ENCODE results near the gene COL23A1.

COL23A1 gene

DNA sequence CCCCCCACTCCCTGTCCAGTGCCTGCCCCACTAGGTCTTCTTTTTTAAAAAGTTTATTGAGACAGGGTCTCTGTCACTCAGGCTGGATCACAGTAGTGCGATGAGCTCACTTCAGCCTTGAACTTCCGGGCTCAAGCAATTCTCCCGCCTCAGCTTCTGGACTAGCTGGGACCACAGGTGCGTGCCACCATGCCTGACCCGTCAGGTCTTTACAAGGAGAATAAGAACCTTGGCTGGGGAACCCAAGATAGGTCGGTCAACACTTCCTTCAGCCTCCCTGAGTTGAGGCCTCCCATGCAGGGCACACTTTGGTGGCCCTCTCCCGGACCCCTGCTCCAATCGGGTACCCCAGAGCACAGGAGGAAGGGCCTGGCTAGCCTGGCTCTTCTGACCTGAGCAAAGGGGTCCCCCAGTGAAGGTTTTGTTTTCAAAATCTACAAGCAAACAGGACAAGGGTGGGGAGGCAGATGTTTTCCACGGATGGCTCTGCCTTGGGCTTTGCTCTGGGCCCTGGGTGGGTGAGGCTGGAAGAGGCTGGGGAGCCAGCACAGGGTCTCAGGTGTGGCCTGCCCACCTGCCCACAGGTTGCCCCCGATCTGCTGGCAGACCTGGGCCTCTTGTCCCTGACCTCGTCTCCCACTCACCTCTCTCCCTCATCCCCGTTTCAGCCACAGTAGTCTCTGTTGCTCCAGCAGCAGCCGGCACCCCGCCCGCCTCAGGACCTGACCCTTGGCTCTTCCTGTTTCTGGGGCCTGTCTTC is 248.9 kb downstream of the COL23A1 start (continued):
- TF ChIP-seq, protein P1, sequence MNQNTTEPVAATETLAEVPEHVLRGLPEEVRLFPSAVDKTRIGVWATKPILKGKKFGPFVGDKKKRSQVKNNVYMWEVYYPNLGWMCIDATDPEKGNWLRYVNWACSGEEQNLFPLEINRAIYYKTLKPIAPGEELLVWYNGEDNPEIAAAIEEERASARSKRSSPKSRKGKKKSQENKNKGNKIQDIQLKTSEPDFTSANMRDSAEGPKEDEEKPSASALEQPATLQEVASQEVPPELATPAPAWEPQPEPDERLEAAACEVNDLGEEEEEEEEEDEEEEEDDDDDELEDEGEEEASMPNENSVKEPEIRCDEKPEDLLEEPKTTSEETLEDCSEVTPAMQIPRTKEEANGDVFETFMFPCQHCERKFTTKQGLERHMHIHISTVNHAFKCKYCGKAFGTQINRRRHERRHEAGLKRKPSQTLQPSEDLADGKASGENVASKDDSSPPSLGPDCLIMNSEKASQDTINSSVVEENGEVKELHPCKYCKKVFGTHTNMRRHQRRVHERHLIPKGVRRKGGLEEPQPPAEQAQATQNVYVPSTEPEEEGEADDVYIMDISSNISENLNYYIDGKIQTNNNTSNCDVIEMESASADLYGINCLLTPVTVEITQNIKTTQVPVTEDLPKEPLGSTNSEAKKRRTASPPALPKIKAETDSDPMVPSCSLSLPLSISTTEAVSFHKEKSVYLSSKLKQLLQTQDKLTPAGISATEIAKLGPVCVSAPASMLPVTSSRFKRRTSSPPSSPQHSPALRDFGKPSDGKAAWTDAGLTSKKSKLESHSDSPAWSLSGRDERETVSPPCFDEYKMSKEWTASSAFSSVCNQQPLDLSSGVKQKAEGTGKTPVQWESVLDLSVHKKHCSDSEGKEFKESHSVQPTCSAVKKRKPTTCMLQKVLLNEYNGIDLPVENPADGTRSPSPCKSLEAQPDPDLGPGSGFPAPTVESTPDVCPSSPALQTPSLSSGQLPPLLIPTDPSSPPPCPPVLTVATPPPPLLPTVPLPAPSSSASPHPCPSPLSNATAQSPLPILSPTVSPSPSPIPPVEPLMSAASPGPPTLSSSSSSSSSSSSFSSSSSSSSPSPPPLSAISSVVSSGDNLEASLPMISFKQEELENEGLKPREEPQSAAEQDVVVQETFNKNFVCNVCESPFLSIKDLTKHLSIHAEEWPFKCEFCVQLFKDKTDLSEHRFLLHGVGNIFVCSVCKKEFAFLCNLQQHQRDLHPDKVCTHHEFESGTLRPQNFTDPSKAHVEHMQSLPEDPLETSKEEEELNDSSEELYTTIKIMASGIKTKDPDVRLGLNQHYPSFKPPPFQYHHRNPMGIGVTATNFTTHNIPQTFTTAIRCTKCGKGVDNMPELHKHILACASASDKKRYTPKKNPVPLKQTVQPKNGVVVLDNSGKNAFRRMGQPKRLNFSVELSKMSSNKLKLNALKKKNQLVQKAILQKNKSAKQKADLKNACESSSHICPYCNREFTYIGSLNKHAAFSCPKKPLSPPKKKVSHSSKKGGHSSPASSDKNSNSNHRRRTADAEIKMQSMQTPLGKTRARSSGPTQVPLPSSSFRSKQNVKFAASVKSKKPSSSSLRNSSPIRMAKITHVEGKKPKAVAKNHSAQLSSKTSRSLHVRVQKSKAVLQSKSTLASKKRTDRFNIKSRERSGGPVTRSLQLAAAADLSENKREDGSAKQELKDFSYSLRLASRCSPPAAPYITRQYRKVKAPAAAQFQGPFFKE (tag by site-specific recombination; IDR thresholded peaks at IDR 0.05; ENCODE audit: borderline replicate concordance): no peak
- TF ChIP-seq ZNF157 (tag by site-specific recombination; IDR thresholded peaks at IDR 0.05): no peak
- TF ChIP-seq, protein P2, sequence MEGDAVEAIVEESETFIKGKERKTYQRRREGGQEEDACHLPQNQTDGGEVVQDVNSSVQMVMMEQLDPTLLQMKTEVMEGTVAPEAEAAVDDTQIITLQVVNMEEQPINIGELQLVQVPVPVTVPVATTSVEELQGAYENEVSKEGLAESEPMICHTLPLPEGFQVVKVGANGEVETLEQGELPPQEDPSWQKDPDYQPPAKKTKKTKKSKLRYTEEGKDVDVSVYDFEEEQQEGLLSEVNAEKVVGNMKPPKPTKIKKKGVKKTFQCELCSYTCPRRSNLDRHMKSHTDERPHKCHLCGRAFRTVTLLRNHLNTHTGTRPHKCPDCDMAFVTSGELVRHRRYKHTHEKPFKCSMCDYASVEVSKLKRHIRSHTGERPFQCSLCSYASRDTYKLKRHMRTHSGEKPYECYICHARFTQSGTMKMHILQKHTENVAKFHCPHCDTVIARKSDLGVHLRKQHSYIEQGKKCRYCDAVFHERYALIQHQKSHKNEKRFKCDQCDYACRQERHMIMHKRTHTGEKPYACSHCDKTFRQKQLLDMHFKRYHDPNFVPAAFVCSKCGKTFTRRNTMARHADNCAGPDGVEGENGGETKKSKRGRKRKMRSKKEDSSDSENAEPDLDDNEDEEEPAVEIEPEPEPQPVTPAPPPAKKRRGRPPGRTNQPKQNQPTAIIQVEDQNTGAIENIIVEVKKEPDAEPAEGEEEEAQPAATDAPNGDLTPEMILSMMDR (tag by site-specific recombination; IDR thresholded peaks at IDR 0.05): no peak
- TF ChIP-seq, protein P3, sequence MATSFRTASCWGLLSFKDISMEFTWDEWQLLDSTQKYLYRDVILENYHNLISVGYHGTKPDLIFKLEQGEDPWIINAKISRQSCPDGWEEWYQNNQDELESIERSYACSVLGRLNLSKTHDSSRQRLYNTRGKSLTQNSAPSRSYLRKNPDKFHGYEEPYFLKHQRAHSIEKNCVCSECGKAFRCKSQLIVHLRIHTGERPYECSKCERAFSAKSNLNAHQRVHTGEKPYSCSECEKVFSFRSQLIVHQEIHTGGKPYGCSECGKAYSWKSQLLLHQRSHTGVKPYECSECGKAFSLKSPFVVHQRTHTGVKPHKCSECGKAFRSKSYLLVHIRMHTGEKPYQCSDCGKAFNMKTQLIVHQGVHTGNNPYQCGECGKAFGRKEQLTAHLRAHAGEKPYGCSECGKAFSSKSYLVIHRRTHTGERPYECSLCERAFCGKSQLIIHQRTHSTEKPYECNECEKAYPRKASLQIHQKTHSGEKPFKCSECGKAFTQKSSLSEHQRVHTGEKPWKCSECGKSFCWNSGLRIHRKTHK (tag by site-specific recombination; IDR thresholded peaks at IDR 0.05): no peak
- no peak for TF ChIP-seq SP3 (tag by site-specific recombination; IDR thresholded peaks at IDR 0.05)
- TF ChIP-seq ZXDB (tag by site-specific recombination; IDR thresholded peaks at IDR 0.05): no peak

DNA sequence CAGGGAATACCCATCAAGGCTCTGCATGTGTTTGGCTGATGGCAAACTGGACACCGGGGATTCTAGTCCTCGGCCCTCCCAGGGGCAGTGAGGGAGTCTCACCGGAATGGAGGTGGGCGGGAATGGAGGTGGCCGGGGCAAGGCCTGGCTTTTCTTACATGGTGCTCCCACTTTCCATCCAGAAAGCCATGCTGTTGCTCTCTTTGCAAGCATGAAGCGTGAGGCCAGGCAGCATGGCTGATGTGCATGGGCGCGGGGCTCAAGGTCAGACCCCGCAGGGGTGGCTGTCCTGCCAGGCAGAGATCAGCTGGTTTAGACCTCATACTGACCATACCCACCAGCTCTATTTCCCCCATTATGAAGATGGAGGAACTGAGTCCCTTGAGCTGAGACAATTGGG is 249.6 kb downstream of the COL23A1 start:
- ChIA-PET POLR2A (no interaction called here), CTCF (no interaction called here)
- Histone ChIP-seq H3K4me1 (ENCODE audit: control insufficient read depth, insufficient read depth, low read length) (no peaks in the 10 kb centered on the region), H3K4me3 (ENCODE audit: low read depth, low read length) (no peak overlapping the region), H3K27ac (ENCODE audit: extremely low read depth, low read depth, low read length) (no peak overlapping the region), H3K36me3 (ENCODE audit: control insufficient read depth in 2 of 2, insufficient read depth in 1 of 2, low read length in 2 of 2) (no peaks in the 10 kb centered on the region), H3K9me3 (ENCODE audit: control insufficient read depth, insufficient read depth, low read depth, low read length) (no peaks in the 10 kb centered on the region)
- TF ChIP-seq ZNF350 (tag by site-specific recombination; IDR thresholded peaks at IDR 0.05): no peak
- TF ChIP-seq ZXDB (tag by site-specific recombination; IDR thresholded peaks at IDR 0.05): no peak
- TF ChIP-seq ZNF2 (tag by site-specific recombination; IDR thresholded peaks at IDR 0.05): no peak
- TF ChIP-seq ZSCAN23 (tag by site-specific recombination; IDR thresholded peaks at IDR 0.05): no peak
- no peak for TF ChIP-seq ZNF664 (tag by site-specific recombination; IDR thresholded peaks at IDR 0.05)
- TF ChIP-seq ZNF610 (tag by site-specific recombination; IDR thresholded peaks at IDR 0.05; ENCODE audit: borderline replicate concordance): no peak
- TF ChIP-seq, protein P4, sequence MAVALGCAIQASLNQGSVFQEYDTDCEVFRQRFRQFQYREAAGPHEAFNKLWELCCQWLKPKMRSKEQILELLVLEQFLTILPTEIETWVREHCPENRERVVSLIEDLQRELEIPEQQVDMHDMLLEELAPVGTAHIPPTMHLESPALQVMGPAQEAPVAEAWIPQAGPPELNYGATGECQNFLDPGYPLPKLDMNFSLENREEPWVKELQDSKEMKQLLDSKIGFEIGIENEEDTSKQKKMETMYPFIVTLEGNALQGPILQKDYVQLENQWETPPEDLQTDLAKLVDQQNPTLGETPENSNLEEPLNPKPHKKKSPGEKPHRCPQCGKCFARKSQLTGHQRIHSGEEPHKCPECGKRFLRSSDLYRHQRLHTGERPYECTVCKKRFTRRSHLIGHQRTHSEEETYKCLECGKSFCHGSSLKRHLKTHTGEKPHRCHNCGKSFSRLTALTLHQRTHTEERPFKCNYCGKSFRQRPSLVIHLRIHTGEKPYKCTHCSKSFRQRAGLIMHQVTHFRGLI (tag by site-specific recombination; IDR thresholded peaks at IDR 0.05): no peak
- no peak for TF ChIP-seq ZBTB48 (tag by site-specific recombination; IDR thresholded peaks at IDR 0.05)
- no peak for TF ChIP-seq ZNF266 (tag by site-specific recombination; IDR thresholded peaks at IDR 0.05; ENCODE audit: low read depth)
- no peak for TF ChIP-seq ZNF777 (tag by site-specific recombination; IDR thresholded peaks at IDR 0.05; ENCODE audit: borderline replicate concordance)
- TF ChIP-seq ZNF621 (tag by site-specific recombination; IDR thresholded peaks at IDR 0.05): no peak
- TF ChIP-seq ZNF341 (tag by site-specific recombination; IDR thresholded peaks at IDR 0.05; ENCODE audit: low read depth): no peak
- TF ChIP-seq ZNF416 (tag by site-specific recombination; IDR thresholded peaks at IDR 0.05): no peak
- TF ChIP-seq ZNF670 (tag by site-specific recombination; IDR thresholded peaks at IDR 0.05; ENCODE audit: low read depth): no peak
- TF ChIP-seq ZNF391 (tag by site-specific recombination; IDR thresholded peaks at IDR 0.05; ENCODE audit: borderline replicate concordance, low read depth): no peak

All from HEK293 (cell line).